NCI-H345 (cell line): Measurements from ENCODE around the gene ANKS1B.

Experiments used
- DNase-seq: peaks from one replicate; lab custom pipeline; 2025; lab: John Stamatoyannopoulos, UW

ANKS1B gene

DNA sequence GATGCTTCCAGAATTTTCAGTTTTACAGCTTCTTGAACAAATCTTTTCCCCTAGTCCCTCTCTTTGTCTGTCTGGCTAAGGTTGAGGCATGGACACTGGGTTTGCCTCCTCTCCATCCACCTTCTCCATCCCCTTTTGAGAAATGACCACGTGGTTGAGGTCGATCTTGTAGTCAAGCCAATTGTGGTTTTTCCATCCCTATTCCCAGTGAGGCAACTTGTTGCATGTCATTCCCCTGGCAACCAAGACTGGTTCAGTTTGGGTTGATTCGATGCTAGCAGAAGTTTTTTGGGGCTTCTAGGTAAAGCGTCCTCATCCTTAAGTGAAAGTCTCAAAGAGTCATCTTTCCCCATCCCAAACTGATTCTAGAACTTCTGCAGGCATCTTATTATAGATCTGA lies 1038.9 kb downstream of the ANKS1B start:
- DNase-seq, result no peak

DNA sequence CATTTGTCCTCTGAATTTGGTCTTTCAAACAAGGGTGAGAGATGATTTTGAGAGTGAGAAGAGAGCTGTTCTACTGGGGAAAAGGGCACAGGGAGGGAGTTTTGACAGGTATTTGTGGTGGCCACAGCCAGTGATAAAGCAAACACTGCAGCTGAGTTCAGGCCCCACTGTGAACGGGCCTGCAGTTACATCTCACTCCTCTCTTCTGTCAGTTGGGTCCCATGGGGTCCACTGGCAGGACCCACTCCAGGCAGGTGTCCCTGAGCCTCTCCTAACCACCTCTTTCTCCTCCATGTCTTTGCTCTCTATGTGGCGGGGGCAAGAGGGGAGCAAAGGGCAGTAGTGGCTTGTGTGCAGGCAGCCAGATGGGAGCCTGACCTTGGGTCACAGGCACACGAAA lies 1044.8 kb downstream of the ANKS1B start:
- no peak for DNase-seq

DNA sequence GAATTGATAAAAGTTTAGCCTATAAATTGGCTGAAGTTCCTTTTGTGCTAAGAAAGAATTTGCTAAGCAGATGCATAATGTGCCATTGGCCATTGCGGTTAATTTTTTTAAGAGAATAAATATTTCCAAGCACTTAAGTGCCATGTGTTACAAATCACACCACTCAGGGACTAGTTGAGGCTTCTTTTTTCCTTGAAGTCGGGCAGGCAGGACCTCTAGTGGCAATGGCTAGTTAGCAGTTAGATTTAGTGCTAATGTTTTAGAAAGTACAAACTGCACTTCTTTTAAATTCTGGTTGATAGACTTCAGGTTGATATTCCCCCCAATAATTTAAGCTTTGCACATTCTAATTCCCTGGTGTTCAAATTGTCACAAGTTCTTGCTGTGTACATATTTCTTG lies 1045.4 kb downstream of the ANKS1B start:
- no peak for DNase-seq

DNA sequence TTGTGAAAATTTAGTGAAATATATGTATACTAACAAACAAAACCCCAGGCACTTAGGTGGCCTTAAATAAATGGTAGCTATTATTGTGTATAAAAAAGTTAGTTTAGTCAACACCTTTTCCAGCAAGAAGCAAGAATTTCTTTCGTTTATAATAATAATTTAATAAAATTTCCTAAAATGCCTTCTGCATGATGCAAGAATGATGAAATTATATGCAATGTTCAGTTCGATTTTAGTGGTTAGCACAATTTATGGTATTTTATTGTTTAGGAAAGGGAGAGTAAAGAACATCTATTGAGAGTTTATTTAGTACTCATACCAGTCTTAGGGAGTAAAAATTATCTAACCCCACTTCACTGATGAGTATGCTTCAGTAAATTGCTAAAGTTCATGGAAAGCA lies 1048.9 kb downstream of the ANKS1B start:
- DNase-seq, result no peak

DNA sequence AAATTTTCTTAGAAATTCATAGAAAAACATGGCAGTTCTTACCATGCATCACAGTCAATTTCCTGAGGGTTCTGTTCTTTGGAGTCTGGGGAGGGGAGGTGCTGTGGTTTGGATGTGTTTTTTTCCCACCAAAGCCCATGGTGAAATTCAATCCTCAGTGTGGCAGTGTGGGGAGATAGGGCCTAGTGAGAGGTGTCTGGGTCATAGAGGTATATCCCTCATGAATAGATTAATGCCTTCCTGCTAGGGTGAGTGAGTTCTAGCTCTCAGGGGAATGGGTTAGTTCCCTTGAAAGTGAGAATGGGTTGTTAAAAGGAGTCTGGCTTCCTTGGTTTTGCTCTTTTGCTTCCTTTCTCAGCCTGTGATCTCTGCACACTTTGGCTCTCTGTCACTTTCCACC lies 1061.9 kb downstream of the ANKS1B start:
- DNase-seq, result no peak

DNA sequence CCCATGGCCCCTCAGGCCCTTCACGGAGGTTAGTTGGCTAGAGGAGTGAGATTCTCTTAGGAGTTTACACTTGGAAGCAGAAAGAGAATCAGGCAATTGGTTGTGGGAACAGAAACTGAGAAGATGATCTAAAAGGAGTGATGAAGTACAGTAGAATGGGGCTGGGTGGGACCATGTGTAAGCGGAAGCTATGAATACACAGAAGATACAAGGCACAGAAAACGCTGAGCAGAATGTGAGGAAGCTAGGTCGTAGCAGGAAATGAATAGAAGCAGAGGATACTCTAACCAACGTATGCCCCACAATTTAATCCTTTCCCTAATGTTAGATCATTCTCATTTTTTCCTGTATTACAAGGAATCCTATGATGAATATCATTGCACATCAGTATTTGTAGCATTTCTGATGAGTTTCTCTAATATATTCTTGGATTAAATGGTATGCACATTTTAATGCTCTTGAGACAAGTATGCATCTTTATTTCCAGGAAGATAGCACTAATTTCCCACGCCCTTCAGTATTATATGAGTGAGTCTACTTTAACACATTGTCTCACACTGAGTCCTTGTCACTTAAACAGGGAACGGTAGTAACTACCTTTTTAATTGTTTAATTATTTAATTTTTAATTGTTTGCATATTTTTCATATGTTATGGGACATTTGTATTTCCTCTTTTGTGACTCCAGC lies 1066.4 kb downstream of the ANKS1B start:
- DNase-seq, result no peak

DNA sequence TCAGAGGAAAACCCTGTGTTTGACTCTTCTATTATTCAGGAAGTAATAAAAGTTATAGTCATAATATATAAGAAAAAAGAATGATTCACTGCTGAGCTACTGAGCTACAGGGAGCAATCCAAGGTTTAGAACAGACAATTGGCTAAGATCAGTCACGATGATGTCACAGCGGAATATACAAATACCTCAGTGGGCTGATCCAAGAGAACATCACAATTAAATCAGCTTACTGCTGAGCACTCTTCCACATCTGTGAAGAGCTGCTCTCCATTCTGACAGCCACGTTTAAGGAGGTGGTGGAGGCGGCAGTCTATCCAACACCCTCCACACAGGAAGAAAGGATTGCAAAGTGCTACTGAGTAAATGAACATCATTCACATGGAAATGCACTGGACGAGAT lies 1068.6 kb downstream of the ANKS1B start:
- peak; percentile 65 for DNase-seq

DNA sequence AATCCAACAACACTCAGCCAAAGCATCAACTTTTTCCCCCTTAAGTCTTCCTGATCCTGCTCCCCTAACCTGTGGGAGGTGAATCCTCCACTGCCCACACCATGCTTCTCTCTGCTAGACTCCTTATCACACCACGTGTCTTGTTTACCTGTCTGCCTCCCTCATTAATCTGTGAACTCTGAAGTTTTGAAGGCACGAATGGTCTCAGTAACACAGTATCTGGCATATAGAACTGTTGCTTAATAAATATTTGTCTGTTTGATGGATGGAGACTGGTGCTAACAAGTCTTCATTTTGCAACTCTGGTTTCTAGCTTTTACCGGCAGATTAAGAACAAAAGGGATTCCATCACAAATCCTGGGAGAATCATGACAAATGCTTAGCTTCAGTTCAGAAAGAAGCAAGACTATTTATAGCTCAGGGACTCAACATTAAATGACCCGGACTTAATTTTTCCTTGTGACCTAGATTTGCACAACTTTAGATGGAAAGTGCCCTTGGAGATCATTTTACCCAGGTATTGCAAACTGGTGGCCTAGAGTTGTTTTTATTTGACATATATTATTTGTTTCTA lies 1072.2 kb downstream of the ANKS1B start:
- DNase-seq, result no peak

DNA sequence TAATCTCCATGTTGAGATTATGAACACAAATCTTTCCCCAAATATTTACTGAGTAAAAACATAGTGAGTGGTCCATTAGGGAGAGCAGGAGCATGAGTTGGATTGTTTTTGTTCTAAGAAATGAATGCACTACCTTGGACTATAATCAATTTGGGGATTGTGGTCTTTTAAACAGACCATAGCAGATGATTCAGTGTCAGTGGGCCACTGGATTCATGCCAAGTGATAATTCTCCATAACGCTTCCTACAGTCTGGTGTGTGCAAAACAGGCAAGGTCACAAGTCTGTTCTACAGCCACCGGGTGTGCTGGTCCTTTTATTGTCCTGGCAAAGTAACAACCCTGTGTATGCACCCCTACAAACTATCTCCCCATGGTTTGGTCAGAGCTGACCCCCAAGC lies 1073.3 kb downstream of the ANKS1B start:
- peak; percentile 3 for DNase-seq

DNA sequence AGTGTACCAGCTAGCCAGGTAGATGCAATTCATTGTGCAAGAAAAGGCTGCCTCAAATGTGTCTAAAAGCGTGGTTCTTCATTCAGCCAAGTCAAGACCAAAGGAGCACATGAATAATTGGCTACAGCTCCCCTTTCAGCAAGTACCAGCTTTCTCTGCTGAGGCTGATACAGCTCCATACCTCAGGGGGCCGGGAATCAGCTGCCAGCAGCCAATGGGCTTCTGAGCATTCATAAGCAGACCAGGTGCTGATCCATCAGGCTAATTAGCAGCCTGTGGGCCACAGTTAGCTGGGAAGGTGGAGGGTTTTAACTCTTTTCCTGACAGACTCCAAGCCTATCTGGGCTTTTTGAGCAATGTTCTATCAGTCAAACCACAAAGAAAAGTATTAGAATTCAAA lies 1075.0 kb downstream of the ANKS1B start:
- no peak for DNase-seq

DNA sequence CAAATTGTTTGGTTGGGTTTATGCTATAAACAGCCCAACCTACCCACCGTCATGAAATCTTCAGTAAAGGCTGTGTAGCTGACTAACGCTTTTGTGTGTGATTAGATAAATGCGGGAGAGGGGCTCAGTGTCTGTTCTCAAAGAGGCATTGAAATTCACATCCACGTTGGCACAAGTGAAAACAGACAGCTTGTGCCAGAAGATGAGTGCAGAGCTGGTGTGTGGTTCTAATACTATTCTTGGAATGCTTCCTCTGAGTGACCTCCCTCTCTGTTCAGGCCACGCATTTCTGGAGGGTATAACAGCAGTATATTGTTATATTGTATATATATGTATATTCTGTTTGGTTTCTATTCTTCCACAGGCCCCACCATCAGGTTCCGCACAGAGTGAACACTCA lies 1075.9 kb downstream of the ANKS1B start:
- DNase-seq, result no peak

DNA sequence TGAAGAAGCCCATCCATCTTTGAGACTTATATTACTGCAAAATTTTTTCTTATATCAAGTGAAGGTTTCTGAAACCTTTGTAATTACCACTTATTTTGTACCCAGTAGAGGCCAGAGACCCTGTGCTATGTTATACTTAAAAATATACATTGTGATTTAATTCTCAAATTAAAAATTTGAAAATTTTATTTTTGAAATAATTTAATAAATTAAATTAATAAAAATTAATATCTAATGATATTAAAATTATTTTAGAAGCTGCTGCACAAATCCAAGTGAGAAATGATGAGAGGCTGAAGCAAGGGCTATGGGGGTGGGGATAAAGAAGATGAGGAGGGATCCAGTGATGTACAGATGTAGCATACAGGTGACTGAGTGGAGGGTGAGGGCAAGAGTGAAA lies 1080.9 kb downstream of the ANKS1B start:
- DNase-seq, result no peak

DNA sequence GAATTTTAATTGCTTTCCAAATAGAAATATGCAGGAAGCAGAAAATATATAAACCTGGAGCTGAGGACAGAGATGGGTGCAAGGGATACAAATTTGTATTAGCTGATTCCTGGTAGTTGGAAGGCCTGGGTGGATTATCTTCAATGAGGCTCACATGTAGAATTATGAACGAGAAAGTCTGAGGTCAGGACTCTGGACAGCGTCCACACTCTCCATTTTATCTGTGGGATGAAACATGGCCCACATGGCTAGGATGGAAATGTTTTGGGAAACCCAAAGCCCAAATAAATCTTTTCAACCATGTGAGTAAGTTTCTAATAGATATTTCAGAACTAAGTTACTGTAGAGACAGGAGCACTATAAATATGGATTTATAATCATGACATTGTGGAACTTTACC lies 1083.5 kb downstream of the ANKS1B start:
- no peak for DNase-seq

DNA sequence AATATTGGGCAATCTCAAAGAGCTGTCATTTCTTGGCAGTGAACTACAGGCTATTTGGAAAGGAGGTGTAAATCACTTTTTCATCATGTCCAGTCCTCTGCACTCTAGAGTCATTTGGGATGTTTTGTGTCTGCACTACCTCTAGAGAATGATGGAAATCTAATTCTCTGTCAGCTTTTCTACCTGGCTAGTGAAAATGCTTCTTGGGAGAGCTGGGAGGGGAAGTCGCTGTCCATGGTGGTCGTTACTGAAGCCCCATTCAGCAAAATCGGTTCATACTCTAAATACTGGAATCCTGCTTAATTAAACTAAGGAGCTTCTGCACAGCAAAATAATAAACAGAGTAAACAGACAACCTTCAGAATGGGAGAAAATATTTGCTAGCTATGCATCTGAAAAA lies 1087.8 kb downstream of the ANKS1B start:
- no peak for DNase-seq

DNA sequence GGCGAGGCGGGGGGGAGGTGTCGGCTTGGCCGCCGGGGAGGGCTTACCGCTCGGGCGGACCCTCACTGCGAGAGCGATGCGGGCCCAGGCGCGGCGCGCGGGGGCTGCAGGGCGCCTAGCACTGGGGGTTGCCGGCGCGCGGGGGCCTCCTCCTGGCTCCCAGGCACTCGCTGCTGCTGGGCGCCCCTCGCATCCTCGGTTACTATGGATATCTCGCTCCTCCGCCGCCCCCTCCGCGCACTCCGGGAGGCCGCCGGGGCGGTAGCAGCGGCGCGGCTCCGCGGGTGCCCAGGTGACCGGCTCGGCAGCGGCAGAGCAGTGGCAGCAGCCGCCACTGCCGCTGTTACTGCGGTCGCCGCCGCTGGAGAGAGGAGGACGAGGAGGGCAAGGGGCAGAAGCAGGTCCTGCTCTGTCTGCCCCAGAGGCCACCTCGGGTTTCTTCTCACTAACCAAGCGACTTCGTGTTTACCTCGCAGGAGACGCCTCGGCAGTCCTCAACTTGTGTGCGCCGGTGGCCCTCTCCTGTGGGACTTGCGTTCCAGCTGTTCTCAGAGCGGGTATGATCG lies 1089.6 kb downstream of the ANKS1B start:
- peak; percentile 57 for DNase-seq

DNA sequence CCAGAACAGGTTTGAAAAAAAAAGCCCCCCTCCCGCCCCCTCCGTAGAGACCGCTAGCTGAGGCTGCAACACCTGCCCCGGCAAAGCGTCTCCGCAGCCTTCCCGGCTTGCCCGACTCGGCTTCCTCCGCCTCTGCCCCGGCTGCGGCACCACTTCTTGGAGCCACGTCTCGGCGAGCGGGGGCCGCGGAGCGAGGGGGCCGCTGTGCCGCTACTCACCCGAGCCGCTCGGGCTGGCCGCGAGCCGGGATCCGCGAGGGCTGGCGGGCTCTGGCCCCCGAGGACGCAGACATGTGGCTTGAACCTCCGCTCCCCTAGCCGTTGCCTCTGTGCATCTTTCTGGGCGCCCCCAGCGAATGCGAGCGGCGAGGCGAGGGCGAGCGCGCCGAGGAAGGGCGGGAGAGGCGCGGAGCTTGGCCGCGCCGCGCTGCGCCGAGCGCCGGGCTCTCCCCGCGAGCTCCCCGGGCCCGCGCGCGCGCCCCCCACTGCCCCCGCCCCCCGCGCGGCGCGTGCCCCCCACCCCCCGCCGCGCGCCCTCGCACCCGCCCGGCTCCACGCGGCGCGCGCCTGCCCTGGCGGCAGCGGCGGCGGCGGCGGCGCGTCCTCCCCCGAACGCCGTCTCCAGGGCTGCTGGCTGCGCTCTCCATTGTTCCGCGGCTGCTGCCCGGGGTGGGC lies 1090.2 kb downstream of the ANKS1B start:
- peak; percentile 64 for DNase-seq

DNA sequence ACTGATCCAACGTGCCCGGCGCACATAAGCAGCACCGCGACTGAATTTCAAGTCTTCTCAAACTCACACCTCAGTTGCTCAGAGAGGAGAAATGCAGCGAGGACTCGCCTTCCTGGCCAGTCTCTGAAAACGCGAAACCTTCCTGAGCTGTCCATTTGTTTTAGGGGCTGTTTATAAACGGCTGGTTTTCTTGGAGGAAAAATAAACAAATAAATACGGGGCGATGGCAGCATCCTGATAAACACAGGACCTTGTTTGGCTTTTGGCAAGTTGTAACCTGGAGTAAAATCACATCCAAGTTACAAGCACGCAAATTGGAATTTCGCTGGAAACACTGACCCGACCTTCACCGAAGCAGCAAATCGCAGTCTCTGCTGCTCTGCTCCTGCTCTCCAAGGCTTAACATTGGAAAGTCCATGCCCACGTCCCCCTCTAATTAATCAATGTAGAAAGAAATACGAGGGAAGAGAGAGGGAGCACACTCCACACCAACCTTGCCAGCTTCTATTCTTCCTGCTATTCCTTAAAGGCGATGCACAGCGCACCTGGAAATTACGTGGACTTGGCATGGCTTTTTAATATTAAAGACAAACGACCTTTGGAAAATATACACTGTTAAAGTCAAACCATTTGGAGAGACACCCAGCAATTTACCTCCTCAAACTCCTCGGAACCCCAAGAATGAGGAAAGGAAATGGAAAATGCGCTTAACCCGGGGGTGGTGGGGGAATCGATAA lies 1090.9 kb downstream of the ANKS1B start:
- no peak for DNase-seq

DNA sequence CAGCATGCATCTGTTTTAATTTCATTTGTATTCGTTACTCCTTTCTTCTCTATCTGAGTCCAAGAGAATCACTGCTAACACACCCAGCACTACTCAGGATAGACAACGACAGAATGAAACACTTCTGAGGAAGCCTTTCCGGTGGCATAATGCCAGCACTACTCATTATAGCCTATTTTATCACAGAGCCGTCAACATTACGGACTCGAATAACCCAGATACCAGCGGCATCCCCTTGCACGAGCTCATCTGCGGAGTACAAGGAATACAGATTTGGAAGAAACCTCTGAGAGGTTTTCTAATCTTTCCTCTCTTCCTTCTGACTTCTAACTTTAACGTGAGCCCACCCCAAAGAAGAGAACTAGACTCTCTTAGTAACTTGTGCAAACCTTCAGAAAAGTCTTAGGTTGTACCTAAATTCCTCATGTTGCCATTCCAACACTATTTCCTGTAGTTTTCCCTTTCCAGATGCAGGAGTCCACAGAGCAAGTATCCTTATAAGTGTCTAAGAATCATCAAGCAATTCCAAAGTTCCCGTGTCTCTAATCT lies 1091.5 kb downstream of the ANKS1B start:
- DNase-seq, result no peak

DNA sequence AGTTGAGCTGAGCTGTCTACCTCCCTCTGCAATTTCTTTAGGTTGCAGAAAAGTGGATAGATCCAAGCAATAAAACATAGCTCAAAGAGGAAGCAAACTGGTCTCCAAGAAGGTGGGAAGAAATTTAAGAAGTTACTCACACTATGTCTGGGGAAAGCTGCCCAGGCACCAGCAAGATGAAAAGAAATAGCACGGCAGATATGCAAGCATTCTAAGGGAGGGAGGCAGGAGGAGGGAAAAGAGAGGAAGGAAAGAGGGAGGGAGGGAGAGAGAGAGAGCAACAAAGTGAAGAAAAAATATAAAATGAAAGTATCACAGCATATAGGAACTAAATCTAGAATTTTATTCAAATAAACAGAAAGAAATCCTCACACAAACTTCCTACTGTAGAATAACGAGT lies 1099.0 kb downstream of the ANKS1B start:
- DNase-seq, result no peak

DNA sequence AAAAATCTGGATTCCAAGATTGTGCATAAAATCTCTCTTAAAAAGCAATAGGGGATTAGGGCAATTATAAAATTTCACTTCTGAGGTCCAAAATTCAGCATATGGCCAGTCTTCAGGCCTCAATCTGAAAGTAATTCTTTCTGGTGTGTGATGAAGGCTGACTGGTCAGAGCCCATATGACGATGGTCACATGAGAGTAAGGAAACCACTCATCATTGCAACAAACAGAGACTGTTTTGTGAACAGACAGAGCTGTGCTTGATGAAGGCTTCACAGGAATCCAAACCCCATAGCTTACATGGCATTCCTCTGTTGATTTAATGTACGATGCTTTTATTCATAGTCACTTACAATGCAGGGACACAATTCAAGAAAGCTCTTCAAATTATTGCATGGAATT lies 1101.5 kb downstream of the ANKS1B start:
- no peak for DNase-seq

DNA sequence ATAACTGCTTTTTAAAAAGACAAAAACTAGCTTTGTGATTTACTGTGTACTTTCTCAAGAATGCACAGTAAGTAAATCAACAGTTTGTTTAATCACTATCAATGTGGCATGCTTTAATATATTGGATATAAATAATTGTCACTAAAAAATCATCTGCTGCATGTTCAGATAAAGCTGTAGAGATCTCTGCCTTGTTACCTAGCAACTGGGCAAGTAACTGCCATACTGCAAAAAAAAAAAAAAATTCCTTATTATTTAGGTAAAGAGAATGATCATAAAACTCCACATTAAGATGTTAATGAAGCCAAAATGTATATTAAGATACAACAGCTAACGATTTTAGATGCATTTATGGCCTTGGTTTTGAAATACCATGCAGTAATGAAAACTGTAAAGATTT lies 1102.2 kb downstream of the ANKS1B start:
- DNase-seq, result no peak

DNA sequence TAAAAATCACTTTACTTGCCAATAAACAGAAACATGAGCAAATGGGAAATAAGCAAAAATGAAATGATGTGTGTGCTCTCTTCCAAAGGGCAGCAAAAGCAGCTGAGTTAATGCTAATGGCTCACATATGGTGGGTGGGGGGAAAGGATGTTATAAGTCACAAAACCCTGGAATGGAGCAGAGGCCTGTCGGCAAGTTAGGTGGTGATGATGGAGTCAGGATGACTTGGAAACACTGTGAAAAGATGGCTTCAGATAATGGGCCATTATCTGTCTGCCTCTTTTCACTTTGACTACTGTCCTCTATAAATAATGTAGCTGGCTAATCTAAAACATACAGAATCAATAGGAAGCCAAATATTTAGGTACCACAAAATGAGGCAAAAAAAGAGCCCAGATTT lies 1111.0 kb downstream of the ANKS1B start:
- DNase-seq, result no peak
